HCT116 (cell line): ENCODE results near the gene SCN2A. TPM values are rescaled to one million over a fixed set of nuclear protein-coding genes. Genes with fewer than 3 reads are reported as not detected.

Experiments used
- ATAC-seq: fragments of 200-7000 bp; cut with Tn5 transposase; 2 replicates; pipeline ENCODE4 v1.9.1; 2020; ENCODE audit warnings: mild to moderate bottlenecking, moderate library complexity
- BruUV-seq: library from RNA; stranded (reverse); fragments of 400-500 nt; replicated peaks from 2 replicates; lab custom pipeline; 2021; lab: Mats Ljungman, UMichigan
- CTCF ChIA-PET: fragments of 300-600 bp; sonication (Branson Sonifier 250); formaldehyde crosslinking; loops from one replicate; lab custom pipeline; 2021; ENCODE audit warnings: antibody characterized with exemption; lab: Charles Lee
- POLR2A ChIA-PET: fragments of 300-600, 350-600 bp; sonication (Branson Sonifier 250); formaldehyde crosslinking; loops from one replicate; lab custom pipeline; 2021; ENCODE audit warnings: antibody characterized with exemption; lab: Charles Lee
- RAD21 ChIA-PET, 2 experiments: fragments of 300-600 bp; sonication (Branson Sonifier 250); formaldehyde crosslinking; loops; one replicate each; lab custom pipeline; 2023; ENCODE audit warnings: low total read pairs in 2 of 2; ENCODE audit not compliant: uncharacterized antibody in 2 of 2, unreplicated experiment in 2 of 2, low non-redundant PET in 1 of 2; lab: Charles Lee
- DNase-seq: peaks from one replicate; pipeline ENCODE4 v3.0.0-alpha.2; 2010; ENCODE audit warnings: low read depth, low spot score
- H2AFZ ChIP-seq: fragments of 200-600 bp; shearing (Covaris generic), sonication (generic); 2 replicates; pipeline ENCODE4 v1.6.1; 2017; ENCODE audit warnings: low read depth, mixed run types, mixed read lengths, antibody characterized with exemption, low read length; ENCODE audit not compliant: poor library complexity, severe bottlenecking
- H3K27ac ChIP-seq: 2 replicates; pipeline ENCODE4 v1.5.1; 2012; ENCODE audit warnings: low read depth, low read length
- H3K27me3 ChIP-seq: fragments of 200-600 bp; sonication (generic); 2 replicates; pipeline ENCODE4 v1.6.1; 2016; ENCODE audit warnings: mixed run types, low read length, mixed read lengths; ENCODE audit not compliant: insufficient read depth
- H3K36me3 ChIP-seq, 2 experiments: fragments of 200-500 bp in 1 of 2; fragments of 200-600 bp in 1 of 2; sonication (Bioruptor generic) in 1 of 2; sonication (generic) in 1 of 2; 2 replicates each; pipeline versions ENCODE4 v1.5.1 to v1.6.1; 2014 to 2016; ENCODE audit warnings: low read length in 2 of 2, inconsistent platforms in 1 of 2, mixed read lengths in 1 of 2, mixed run types in 1 of 2; ENCODE audit not compliant: insufficient read depth in 2 of 2, control insufficient read depth in 1 of 2
- H3K4me1 ChIP-seq, 2 experiments: fragments of 200-600 bp in 1 of 2; sonication (generic) in 1 of 2; 2 replicates each; pipeline versions ENCODE4 v1.5.1 to v1.6.1; 2012 to 2017; ENCODE audit warnings: low read length in 2 of 2, inconsistent platforms in 1 of 2, mild to moderate bottlenecking in 1 of 2, mixed read lengths in 1 of 2, mixed run types in 1 of 2, moderate library complexity in 1 of 2; ENCODE audit not compliant: insufficient read depth in 2 of 2, control insufficient read depth in 1 of 2
- H3K4me2 ChIP-seq: fragments of 200-600 bp; sonication (generic); 2 replicates; pipeline ENCODE4 v1.6.1; 2017; ENCODE audit warnings: mixed run types, low read length, mixed read lengths
- H3K4me3 ChIP-seq, 2 experiments: fragments of 200-600 bp in 1 of 2; sonication (generic) in 1 of 2; replicated peaks in 1 of 2; 2 replicates each; pipeline ENCODE4 v1.5.1; 2011 to 2016; ENCODE audit warnings: low read length in 2 of 2, control low read depth in 1 of 2, low read depth in 1 of 2, mild to moderate bottlenecking in 1 of 2, mixed read lengths in 1 of 2, mixed run types in 1 of 2
- H3K79me2 ChIP-seq: fragments of 200-600 bp; sonication (generic); 2 replicates; pipeline ENCODE4 v1.6.1; 2017; ENCODE audit warnings: mild to moderate bottlenecking, mixed run types, low read length, moderate library complexity, mixed read lengths; ENCODE audit not compliant: insufficient read depth
- H3K9ac ChIP-seq: fragments of 200-600 bp; sonication (generic); 2 replicates; pipeline ENCODE4 v1.6.1; 2016; ENCODE audit warnings: low read length, mixed read lengths
- H3K9me2 ChIP-seq: fragments of 200-600 bp; sonication (generic), shearing (Covaris generic); 2 replicates; pipeline ENCODE4 v1.6.1; 2017; ENCODE audit warnings: mixed run types, mild to moderate bottlenecking, moderate library complexity; ENCODE audit not compliant: insufficient read depth
- H3K9me3 ChIP-seq, 2 experiments: fragments of 200-500 bp in 1 of 2; fragments of 200-600 bp in 1 of 2; sonication (Bioruptor generic) in 1 of 2; sonication (generic) in 1 of 2; 2 replicates each; pipeline ENCODE4 v1.6.1; 2014 to 2017; ENCODE audit warnings: low read length in 2 of 2, mixed read lengths in 2 of 2, inconsistent platforms in 1 of 2, low read depth in 1 of 2, mild to moderate bottlenecking in 1 of 2, mixed run types in 1 of 2, moderate library complexity in 1 of 2; ENCODE audit not compliant: control insufficient read depth in 1 of 2, insufficient read depth in 1 of 2
- H4K20me1 ChIP-seq: fragments of 200-600 bp; sonication (generic), shearing (Covaris generic); 2 replicates; pipeline ENCODE4 v1.6.1; 2017; ENCODE audit warnings: mixed run types, mild to moderate bottlenecking, moderate library complexity; ENCODE audit not compliant: insufficient read depth
- CTCF ChIP-seq, 3 experiments: fragments of 200-600 bp in 1 of 3; sonication (generic) in 1 of 3; IDR thresholded peaks in 2 of 3; conservative IDR thresholded peaks in 1 of 3; 2 replicates each; pipeline ENCODE4 v1.5.1; 2012 to 2017; ENCODE audit warnings: low read depth in 2 of 3, low read length in 2 of 3, antibody characterized with exemption in 1 of 3, borderline replicate concordance in 1 of 3, control low read depth in 1 of 3, mild to moderate bottlenecking in 1 of 3, mixed read lengths in 1 of 3, mixed run types in 1 of 3, moderate library complexity in 1 of 3; ENCODE audit not compliant: insufficient read depth in 1 of 3
- ELF1 ChIP-seq: IDR thresholded peaks from 2 replicates; pipeline ENCODE4 v1.6.1; 2012; ENCODE audit warnings: low read depth, borderline replicate concordance
- EZH2 ChIP-seq: fragments of 200-600 bp; sonication (generic); IDR thresholded peaks from 2 replicates; pipeline ENCODE4 v1.6.1; 2017; ENCODE audit warnings: antibody characterized with exemption, mixed run types
- FOSL1 ChIP-seq: IDR thresholded peaks from 2 replicates; pipeline ENCODE4 v1.6.1; 2012; ENCODE audit warnings: low read depth
- JUND ChIP-seq: IDR thresholded peaks from 2 replicates; pipeline ENCODE4 v1.6.1; 2012
- MAX ChIP-seq: IDR thresholded peaks from 2 replicates; pipeline ENCODE4 v1.6.1; 2012
- RAD21 ChIP-seq: IDR thresholded peaks from 2 replicates; pipeline ENCODE4 v1.6.1; 2012; ENCODE audit warnings: low read depth, mild to moderate bottlenecking
- REST ChIP-seq: IDR thresholded peaks from 2 replicates; pipeline ENCODE4 v1.6.1; 2012; ENCODE audit warnings: low read depth
- YY1 ChIP-seq: IDR thresholded peaks from 2 replicates; pipeline ENCODE4 v1.6.1; 2011; ENCODE audit warnings: low read length, low read depth, moderate library complexity, mild to moderate bottlenecking; ENCODE audit not compliant: insufficient replicate concordance; ENCODE audit errors: extremely low read depth
- ZNF274 ChIP-seq: fragments of 200-500 bp; sonication (Bioruptor generic); IDR thresholded peaks from 2 replicates; pipeline ENCODE4 v1.6.1; 2014; ENCODE audit warnings: mild to moderate bottlenecking, low read depth, low read length, inconsistent platforms
- intact Hi-C: fragments of 100-400 bp; cut with micrococcal nuclease; formaldehyde crosslinking; loops from 2 replicates; pipeline ENCODE4 v1.10.0; 2022
- total RNA-seq: library from RNA; stranded (reverse); gene quantifications from one replicate; pipeline ENCODE4 v1.2.1, GENCODE V29; 2021; ENCODE audit not compliant: unreplicated experiment

SCN2A gene
- total RNA-seq, 1 experiment from 2014 or later: 0.25 TPM

- no peak overlapping the region for H3K27ac ChIP-seq
- no peaks in the 10 kb centered on the region for H3K36me3 ChIP-seq
- H3K9ac ChIP-seq: no peak overlapping the region
- CTCF ChIA-PET: interaction anchor here (1.2 kb wide), 1 partner anchor 504 kb away, joined by 3 read pairs; no protein-coding TSS in a partner anchor
- H3K9me2 ChIP-seq: no peaks in the 10 kb centered on the region
- TF ChIP-seq ZNF274 (no peak), JUND (no peak), EZH2 (no peak), FOSL1 (no peak), YY1 (no peak), ELF1 (no peak), CTCF (IDR thresholded peaks at IDR 0.05 in 2 of 3, conservative IDR thresholded peaks at IDR 0.05 in 1 of 3; ENCODE audit: borderline replicate concordance in 1 of 3, insufficient read depth in 1 of 3, low read depth in 2 of 3, low read length in 2 of 3) (no peak), RAD21 (no peak), MAX (no peak), REST (no peak)
- TF ChIP-seq, all 23 proteins: peak for 0
- Histone ChIP-seq H3K9me3 (no peaks in the 10 kb centered on the region), H4K20me1 (no peaks in the 10 kb centered on the region), H3K4me1 (no peaks in the 10 kb centered on the region), H2AFZ (no peak overlapping the region), H3K79me2 (no peaks in the 10 kb centered on the region), H3K4me2 (no peak overlapping the region), H3K4me3 (no peak overlapping the region), H3K27me3 (0 out of 2 replicates have a peak, but pooled peaks cover 7% of the 10 kb centered on the region)
- no peak for DNase-seq
- RAD21 ChIA-PET: no interaction called here
- POLR2A ChIA-PET: no interaction called here
- intact Hi-C loops: no loop called here
- no TSS peak for BruUV-seq
- no peak for ATAC-seq
Measured at GRCh38 chr2:165369898-165370296, 130.7 kb downstream of the SCN2A start.
